H9 (cell line): ENCODE results near the gene ARHGAP26. TPM values are rescaled to one million over a fixed set of nuclear protein-coding genes. Genes with fewer than 3 reads are reported as not detected.
A peak's percentile ranks its signal among the peaks of the same experiment; 100 is the strongest.

Source experiments
- DNase-seq: peaks from one replicate; pipeline ENCODE4 v3.0.0-alpha.2; 2017
- H2AFZ ChIP-seq: one replicate; pipeline ENCODE4 v1.6.1; 2013; ENCODE audit warnings: mild to moderate bottlenecking, low read length, control low read depth, moderate library complexity
- H2AK5ac ChIP-seq: 2 replicates; pipeline ENCODE4 v1.6.1; 2013; ENCODE audit warnings: low read length, control low read depth, mixed read lengths; ENCODE audit not compliant: insufficient read length
- H2BK120ac ChIP-seq: one replicate; pipeline ENCODE4 v1.6.1; 2013; ENCODE audit warnings: low read depth, mild to moderate bottlenecking, low read length, control low read depth, inconsistent platforms; ENCODE audit not compliant: poor library complexity, severe bottlenecking
- H2BK12ac ChIP-seq: 2 replicates; pipeline ENCODE4 v1.6.1; 2013; ENCODE audit warnings: low read length, control low read depth, mixed read lengths, low read depth; ENCODE audit not compliant: insufficient read length
- H2BK15ac ChIP-seq: 2 replicates; pipeline ENCODE4 v1.6.1; 2013; ENCODE audit warnings: low read depth, low read length, control low read depth
- H2BK20ac ChIP-seq: one replicate; pipeline ENCODE4 v1.6.1; 2013; ENCODE audit warnings: low read depth, mild to moderate bottlenecking, low read length, control low read depth, inconsistent platforms; ENCODE audit not compliant: poor library complexity, severe bottlenecking
- H2BK5ac ChIP-seq: 2 replicates; pipeline ENCODE4 v1.6.1; 2013; ENCODE audit warnings: low read length, control low read depth, mixed read lengths; ENCODE audit not compliant: insufficient read length
- H3K14ac ChIP-seq: 2 replicates; pipeline ENCODE4 v1.6.1; 2013; ENCODE audit warnings: low read length, control low read depth; ENCODE audit not compliant: insufficient read depth
- H3K18ac ChIP-seq: 2 replicates; pipeline ENCODE4 v1.6.1; 2013; ENCODE audit warnings: low read depth, mild to moderate bottlenecking, mixed read lengths, low read length, control low read depth; ENCODE audit not compliant: insufficient read length
- H3K23ac ChIP-seq: 2 replicates; pipeline ENCODE4 v1.6.1; 2013; ENCODE audit warnings: low read length, control low read depth, mixed read lengths, low read depth; ENCODE audit not compliant: insufficient read length
- H3K23me2 ChIP-seq: 2 replicates; pipeline ENCODE4 v1.6.1; 2013; ENCODE audit warnings: low read depth, mild to moderate bottlenecking, mixed read lengths, low read length, control low read depth; ENCODE audit not compliant: insufficient read length, poor library complexity, severe bottlenecking
- H3K27ac ChIP-seq: 2 replicates; pipeline ENCODE4 v1.5.1; 2013; ENCODE audit warnings: low read length, control low read depth, mixed read lengths, low read depth; ENCODE audit not compliant: insufficient read length
- H3K27me3 ChIP-seq: 2 replicates; pipeline ENCODE4 v1.6.1; 2013; ENCODE audit warnings: low read length, control low read depth, inconsistent platforms; ENCODE audit not compliant: insufficient read depth
- H3K4ac ChIP-seq: 2 replicates; pipeline ENCODE4 v1.6.1; 2013; ENCODE audit warnings: low read depth, mild to moderate bottlenecking, control low read depth, inconsistent platforms, low read length, moderate library complexity
- H3K4me1 ChIP-seq: 2 replicates; pipeline ENCODE4 v1.6.1; 2013; ENCODE audit warnings: low read length, control low read depth, inconsistent platforms; ENCODE audit not compliant: insufficient read depth
- H3K4me2 ChIP-seq: 2 replicates; pipeline ENCODE4 v1.6.1; 2013; ENCODE audit warnings: low read length, control low read depth, mixed read lengths; ENCODE audit not compliant: insufficient read length, insufficient read depth
- H3K56ac ChIP-seq: 2 replicates; pipeline ENCODE4 v1.6.1; 2013; ENCODE audit warnings: low read depth, mild to moderate bottlenecking, mixed read lengths, low read length, control low read depth; ENCODE audit not compliant: insufficient read length
- H3K79me1 ChIP-seq: 2 replicates; pipeline ENCODE4 v1.6.1; 2013; ENCODE audit warnings: low read depth, mild to moderate bottlenecking, moderate library complexity, low read length, control low read depth, inconsistent platforms; ENCODE audit not compliant: insufficient read depth, poor library complexity, severe bottlenecking
- H3K79me2 ChIP-seq: 2 replicates; pipeline ENCODE4 v1.6.1; 2013; ENCODE audit warnings: low read length, control low read depth, inconsistent platforms; ENCODE audit not compliant: insufficient read depth
- H3K9ac ChIP-seq: 2 replicates; pipeline ENCODE4 v1.6.1; 2013; ENCODE audit warnings: low read length, control low read depth, mixed read lengths; ENCODE audit not compliant: insufficient read length; ENCODE audit errors: extremely low read depth
- H3K9me3 ChIP-seq: one replicate; pipeline ENCODE4 v1.6.1; 2013; ENCODE audit warnings: low read depth, low read length, inconsistent platforms; ENCODE audit not compliant: control insufficient read depth
- H3T11ph ChIP-seq: one replicate; pipeline ENCODE4 v1.6.1; 2013; ENCODE audit warnings: mild to moderate bottlenecking, low read length, control low read depth, inconsistent platforms
- H4K20me1 ChIP-seq: one replicate; pipeline ENCODE4 v1.6.1; 2013; ENCODE audit not compliant: control insufficient read depth, insufficient read length, insufficient read depth
- H4K5ac ChIP-seq: 2 replicates; pipeline ENCODE4 v1.6.1; 2013; ENCODE audit warnings: low read depth, mild to moderate bottlenecking, mixed read lengths, low read length, control low read depth; ENCODE audit not compliant: insufficient read length
- H4K8ac ChIP-seq: replicated peaks from 2 replicates; pipeline ENCODE4 v1.6.1; 2013; ENCODE audit warnings: low read length, control low read depth, mixed read lengths, low read depth; ENCODE audit not compliant: insufficient read length
- H4K91ac ChIP-seq: 2 replicates; pipeline ENCODE4 v1.6.1; 2013; ENCODE audit warnings: low read depth, mild to moderate bottlenecking, moderate library complexity, mixed read lengths, low read length, control low read depth; ENCODE audit not compliant: insufficient read length
- H3K27ac Mint-ChIP-seq, 3 experiments: 2 replicates in 2 of 3; 3 replicates in 1 of 3; pipeline ENCODE4 v1.8.0; 2020 to 2021; ENCODE audit warnings: mixed read lengths in 3 of 3, mild to moderate bottlenecking in 1 of 3, moderate library complexity in 1 of 3
- H3K27me3 Mint-ChIP-seq: 2 replicates; pipeline ENCODE4 v1.8.0; 2021; ENCODE audit warnings: low read depth, mild to moderate bottlenecking, moderate library complexity, mixed read lengths
- H3K36me3 Mint-ChIP-seq, 3 experiments: 2 replicates in 2 of 3; 3 replicates in 1 of 3; pipeline ENCODE4 v1.8.0; 2020 to 2021; ENCODE audit warnings: low read depth in 3 of 3, mixed read lengths in 3 of 3; ENCODE audit not compliant: insufficient read depth in 1 of 3
- H3K4me1 Mint-ChIP-seq, 2 experiments: 2 replicates each; pipeline ENCODE4 v1.8.0; 2020; ENCODE audit warnings: mixed read lengths in 2 of 2
- H3K4me3 Mint-ChIP-seq, 2 experiments: 2 replicates in 1 of 2; 3 replicates in 1 of 2; pipeline ENCODE4 v1.8.0; 2020 to 2021; ENCODE audit warnings: mild to moderate bottlenecking in 2 of 2, mixed read lengths in 2 of 2, moderate library complexity in 1 of 2
- H3K9me3 Mint-ChIP-seq, 2 experiments: 2 replicates in 1 of 2; 3 replicates in 1 of 2; pipeline ENCODE4 v1.8.0; 2020; ENCODE audit warnings: mild to moderate bottlenecking in 2 of 2, mixed read lengths in 2 of 2, moderate library complexity in 1 of 2
- CTCF ChIP-seq: fragments of 200-600 bp; sonication (generic); conservative IDR thresholded peaks from 3 replicates; pipeline ENCODE4 v1.8.0; 2021; ENCODE audit warnings: antibody characterized with exemption, mild to moderate bottlenecking
- whole genome bisulfite sequencing: extraction: QIAGEN DNeasy Blood & Tissue Kit; methylation state at CpG from one replicate; pipeline ENCODE4 v1.1.7; 2013; ENCODE audit warnings: missing lambda C conversion rate, low lambda C conversion rate, mixed read lengths; ENCODE audit not compliant: insufficient read length; ENCODE audit errors: extremely low coverage; 5-methylcytosine and 5-hydroxymethylcytosine counted together
- total RNA-seq: library from RNA; stranded (reverse); gene quantifications from 2 replicates; pipeline ENCODE4 v1.2.1, GENCODE V29; 2021

Gene ARHGAP26
- total RNA-seq, 1 experiment from 2014 or later = 13.8 TPM

GRCh38 chr5:142875936-142876335, 105.8 kb downstream of the ARHGAP26 start:
- Histone ChIP-seq H2BK5ac (no peak overlapping the region), H3K27ac (no peak overlapping the region), H3K4ac (no peak overlapping the region), H3T11ph (no peak overlapping the region), H3K4me1 (no peaks in the 10 kb centered on the region), H2BK20ac (no peak overlapping the region), H3K4me2 (no peak overlapping the region), H2AK5ac (no peak overlapping the region), H3K79me1 (no peaks in the 10 kb centered on the region), H3K79me2 (no peaks in the 10 kb centered on the region), H3K23ac (no peak overlapping the region), H2BK15ac (no peak overlapping the region), H2AFZ (no peak overlapping the region), H4K8ac (no peak overlapping the region), H2BK120ac (no peak overlapping the region), H3K9me3 (no peaks in the 10 kb centered on the region), H3K9ac (no peak overlapping the region), H3K56ac (no peak overlapping the region), H3K23me2 (no peaks in the 10 kb centered on the region), H4K5ac (no peak overlapping the region), H3K27me3 (no peaks in the 10 kb centered on the region), H3K18ac (no peak overlapping the region), H3K14ac (no peak overlapping the region), H2BK12ac (no peak overlapping the region), H4K91ac (no peak overlapping the region), H4K20me1 (no peaks in the 10 kb centered on the region)
- no peak for TF ChIP-seq CTCF
- WGBS = no CpG with 5 or more reads among the region's 3 CpGs
- peaks cover 25 to 35% of the 10 kb centered on the region in 2 experiments for H3K4me1 Mint-ChIP-seq
- H3K27ac Mint-ChIP-seq = peak overlapping the region in 1 of 3 experiments; percentile 33; a peak in 1 of 7 replicates
- no peaks in the 10 kb centered on the region for H3K9me3 Mint-ChIP-seq
- H3K27me3 Mint-ChIP-seq = no peaks in the 10 kb centered on the region
- H3K4me3 Mint-ChIP-seq = no peak overlapping the region
- peaks cover 0 to 5% (median 0%) of the 10 kb centered on the region in 3 experiments; a peak in 3 of 7 replicates for H3K36me3 Mint-ChIP-seq
- no peak for DNase-seq
